Islet of Langerhans (tissue), 1 donor: ENCODE results near the gene KRTAP4-6.
A peak's percentile ranks its signal among the peaks of the same experiment; 100 is the strongest.
"Not testable (repeated sequence)": the region's sequence is repeated elsewhere in the genome, so short reads cannot be mapped to it uniquely, and the experiment has no call there.

Experiments used
- FAIRE-seq: peaks from one replicate; lab custom pipeline; 2011; peaks lifted over from hg19 to GRCh38; lab: Jason Lieb, UNC

The KRTAP4-6 gene

DNA sequence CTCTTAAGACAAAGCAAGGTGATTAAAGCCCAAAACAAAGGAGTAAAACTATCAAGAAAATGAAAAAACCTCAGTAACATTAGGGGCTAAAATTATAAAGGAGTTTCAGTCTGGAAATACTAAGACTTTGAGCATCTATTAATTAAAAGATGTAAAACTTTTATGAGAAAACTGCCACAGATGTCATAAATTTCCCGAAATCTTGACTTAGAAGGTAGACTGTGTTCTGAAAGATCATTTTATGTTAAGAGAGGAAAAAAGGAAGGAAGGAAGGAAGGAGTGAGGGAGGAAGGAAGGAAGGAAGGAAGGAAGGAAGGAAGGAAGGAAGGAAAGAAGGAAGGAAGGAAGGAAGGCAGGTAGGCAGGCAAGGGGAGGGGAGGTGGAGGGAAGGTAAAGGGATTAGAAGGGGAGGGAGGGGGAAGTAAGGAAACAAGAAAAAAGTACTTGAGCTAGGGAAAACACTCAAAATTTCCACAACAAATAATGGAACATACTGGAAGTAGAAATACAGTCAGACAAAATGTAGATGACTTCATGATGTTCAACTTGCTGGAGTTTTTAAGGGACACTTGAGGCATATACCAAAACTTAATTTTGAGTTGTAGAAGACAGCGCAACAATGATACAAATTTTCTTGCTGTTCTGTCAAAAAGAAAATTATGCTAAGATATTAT is 7.3 kb upstream of the KRTAP4-6 start:
- no peak for FAIRE-seq

DNA sequence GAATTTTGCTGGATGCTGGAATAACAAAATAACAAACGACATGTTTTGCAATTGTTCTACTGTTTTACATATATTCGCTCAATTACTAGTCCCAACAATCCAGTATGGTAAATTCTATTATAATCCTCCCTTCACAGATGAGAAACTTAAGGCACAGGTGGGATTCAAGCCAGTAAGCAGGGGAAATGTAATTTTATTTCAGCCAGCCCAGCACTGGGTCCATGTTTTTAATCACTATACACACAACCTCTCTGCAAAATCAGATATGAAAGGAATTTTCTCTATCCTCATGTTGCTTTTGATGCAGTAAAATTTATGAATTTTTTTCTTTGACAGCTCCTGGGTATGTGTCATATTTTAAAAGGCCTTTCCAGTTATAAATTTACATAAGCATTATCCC is 4.9 kb upstream of the KRTAP4-6 start:
- no peak for FAIRE-seq

DNA sequence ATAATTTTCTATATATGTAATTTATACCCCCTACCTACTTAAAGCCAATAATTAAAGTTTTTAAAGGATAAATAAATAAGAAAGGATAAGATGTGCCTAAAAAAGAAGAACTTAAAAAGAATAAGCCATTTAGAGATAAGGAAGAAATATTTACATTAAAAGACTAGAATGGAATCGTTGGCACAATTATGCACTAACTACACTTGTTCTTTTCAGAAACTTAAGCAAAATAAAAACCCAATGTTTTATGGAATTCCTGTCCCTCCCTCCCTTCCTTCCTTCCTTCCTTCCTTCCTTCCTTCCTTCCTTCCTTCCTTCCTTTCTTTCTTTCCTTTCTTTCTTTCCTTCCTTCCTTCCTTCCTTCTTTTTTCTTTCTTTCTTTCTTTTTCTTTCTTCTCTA is 4.5 kb upstream of the KRTAP4-6 start:
- FAIRE-seq, result no peak

DNA sequence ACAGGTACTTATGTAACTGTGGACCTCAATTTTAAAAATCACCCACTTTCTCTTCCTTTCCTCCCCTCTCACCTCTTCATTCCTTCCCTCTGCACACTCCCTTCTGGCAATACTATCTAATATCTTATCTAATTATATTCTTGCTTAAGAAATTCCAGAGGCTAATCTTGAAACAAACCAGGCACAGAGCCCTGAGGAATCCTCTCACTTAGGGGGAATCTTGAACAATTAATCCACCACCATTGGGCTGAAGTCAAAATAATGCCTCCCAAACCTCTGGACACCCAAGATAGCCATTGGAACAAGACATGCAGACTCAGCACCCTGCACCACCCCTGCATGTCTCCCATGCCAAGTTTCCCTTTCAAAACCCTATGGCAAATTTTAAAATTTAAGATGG is 1.0 kb upstream of the KRTAP4-6 start:
- FAIRE-seq, result no peak

DNA sequence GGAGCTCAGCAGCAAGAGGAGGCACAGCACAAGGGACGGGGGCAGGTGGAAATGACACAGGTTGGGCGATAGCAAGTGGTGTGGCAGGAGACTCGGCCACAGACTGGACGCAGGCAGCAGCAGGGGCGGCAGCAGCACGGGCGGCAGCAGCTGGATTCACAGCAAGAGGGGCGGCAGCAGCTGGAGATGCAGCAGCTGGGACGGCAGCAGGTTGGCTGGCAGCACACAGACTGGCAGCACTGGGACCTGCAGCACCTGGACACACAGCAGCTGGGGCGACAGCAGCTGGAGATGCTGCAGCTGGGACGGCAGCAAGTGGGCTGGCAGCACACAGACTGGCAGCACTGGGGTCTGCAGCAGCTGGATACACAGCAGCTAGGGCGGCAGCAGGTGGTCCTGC is 479 bp downstream of the KRTAP4-6 start:
- not testable (repeated sequence) for FAIRE-seq

DNA sequence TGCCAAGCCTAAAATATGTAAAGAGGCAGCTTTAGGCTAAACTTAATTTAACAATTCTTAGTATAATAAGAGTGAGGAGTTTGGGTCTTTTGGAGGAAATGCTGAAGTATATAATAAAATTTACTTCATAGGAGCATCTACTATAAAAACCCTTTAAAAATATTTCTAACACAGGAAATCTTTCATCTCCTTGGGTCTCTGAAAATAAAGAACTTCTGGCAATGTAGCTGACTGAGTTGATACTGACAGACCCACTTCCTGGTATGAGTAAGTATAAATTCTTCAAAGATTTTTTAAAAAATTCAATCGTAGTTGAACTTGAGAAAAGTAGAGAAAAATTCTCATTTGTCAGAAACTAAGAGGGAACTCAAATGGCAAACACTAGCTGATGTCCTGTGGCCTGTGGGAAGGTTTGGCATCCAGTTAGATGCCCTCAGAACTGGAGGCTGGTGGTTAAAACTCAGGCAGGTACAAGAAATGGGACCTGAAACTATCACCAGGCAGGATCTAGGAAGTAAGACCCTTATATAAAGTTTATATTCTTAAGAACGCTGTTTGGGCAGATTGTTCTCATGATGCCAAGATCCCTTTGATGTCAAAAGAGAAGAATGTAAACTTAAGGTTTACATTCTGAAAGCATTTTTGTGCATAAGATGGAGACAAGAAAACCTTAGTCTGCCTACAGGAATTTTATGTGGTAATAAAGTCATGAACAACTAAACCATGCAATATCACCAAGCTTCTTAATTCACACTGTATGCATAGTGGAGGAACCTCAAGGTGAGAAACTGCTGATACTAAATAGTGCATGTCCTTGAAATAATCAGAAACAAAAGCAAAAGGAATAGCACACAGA is 6.2 kb downstream of the KRTAP4-6 start:
- FAIRE-seq, result no peak

DNA sequence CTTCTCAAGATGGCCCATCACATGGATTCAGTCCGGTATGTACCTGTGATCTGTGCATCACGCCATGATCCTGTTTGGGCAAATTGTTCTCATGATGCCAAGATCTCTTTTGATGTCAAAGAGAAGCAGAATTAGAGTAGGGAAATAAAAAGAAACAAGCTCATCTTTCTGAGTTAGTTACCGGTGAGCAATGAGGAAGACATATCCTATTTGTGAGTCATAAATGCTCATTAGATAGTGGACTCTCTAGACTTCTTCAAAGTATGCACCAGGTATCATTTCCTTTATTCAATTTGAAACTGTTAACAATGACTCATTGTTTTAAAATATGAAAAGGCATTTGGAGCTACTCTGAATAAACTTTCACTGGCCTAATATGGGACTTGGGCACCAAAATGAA is 8.4 kb downstream of the KRTAP4-6 start:
- no peak for FAIRE-seq

DNA sequence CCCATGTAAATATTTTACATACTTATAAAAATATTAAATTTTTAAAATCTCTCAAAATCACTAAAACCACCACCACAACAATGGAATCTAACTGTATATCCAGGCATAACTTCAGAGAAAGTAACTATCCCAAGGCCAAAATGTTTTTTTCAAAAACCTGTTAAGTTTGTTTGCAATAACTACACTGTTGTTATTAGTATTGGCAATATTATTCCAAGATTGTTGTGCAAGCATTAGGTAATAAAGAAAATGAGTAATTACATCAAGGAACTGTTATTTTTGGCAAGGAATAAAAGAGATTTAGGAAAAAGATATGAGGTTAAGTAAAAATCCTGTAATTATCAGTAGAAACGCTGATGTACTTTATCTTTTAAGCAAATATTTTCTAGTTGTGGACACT is 13.0 kb downstream of the KRTAP4-6 start:
- no peak for FAIRE-seq

DNA sequence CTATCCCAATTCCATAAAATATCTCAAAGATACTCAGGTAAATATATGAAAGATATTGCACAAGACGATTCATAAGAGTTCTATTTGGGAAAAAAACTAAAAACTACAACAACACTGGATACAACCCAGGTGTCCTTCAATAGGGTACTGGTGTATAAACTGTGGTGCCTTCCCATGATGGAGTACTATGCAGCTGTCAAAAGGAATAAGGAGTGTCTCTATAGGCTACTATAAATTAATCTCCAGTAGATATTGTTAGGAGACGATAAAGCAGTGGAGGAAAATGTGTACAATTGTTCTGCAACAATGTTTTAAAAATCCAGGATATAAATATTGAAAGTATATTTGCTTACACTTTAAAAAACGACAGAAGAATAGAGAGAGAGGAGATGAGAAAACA is 13.9 kb downstream of the KRTAP4-6 start:
- no peak for FAIRE-seq

DNA sequence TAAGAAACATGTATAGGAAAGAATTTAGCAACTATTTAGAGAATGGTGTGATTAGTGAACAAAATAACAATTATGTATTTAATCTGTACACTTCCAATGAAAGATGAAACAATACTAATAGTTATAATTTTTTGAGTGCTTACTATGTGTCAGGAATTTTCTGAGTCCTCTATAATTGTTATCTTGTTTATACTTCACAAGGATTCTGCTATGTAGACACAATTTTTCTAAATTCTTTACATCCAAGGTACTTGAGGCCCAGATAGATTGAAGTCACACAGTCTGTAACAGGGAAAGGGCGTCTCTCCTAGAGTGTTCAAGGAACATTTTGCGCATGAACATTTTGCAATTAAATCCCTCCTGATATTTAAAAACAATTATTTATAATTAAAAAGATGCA is 15.3 kb downstream of the KRTAP4-6 start:
- FAIRE-seq, result no peak

DNA sequence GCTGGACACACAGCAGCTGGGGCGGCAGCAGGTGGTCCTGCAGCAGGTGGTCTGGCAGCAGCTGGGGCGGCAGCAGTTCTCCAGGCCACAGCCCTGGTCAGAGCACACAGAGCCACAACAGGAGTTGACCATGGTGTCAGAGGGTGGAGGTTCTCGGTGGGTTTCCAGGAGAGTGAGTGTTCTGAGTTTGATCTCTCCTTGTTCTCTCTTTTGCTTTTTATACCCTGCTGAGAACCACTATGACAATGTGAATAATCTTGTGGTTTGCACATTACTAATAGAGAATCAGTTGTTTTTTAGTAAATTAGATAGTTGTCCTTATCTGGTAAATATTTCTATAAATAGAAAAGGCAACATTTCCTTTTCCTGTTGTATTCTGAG is 16.4 kb downstream of the KRTAP4-6 start, which contains the start of gene KRTAP4-12:
TSS of gene KRTAP4-12 (minus strand) at position 192 of the 381 bp plus-strand sequence. CDS start at position 132, 60 bp downstream.
- not testable (repeated sequence) for FAIRE-seq

DNA sequence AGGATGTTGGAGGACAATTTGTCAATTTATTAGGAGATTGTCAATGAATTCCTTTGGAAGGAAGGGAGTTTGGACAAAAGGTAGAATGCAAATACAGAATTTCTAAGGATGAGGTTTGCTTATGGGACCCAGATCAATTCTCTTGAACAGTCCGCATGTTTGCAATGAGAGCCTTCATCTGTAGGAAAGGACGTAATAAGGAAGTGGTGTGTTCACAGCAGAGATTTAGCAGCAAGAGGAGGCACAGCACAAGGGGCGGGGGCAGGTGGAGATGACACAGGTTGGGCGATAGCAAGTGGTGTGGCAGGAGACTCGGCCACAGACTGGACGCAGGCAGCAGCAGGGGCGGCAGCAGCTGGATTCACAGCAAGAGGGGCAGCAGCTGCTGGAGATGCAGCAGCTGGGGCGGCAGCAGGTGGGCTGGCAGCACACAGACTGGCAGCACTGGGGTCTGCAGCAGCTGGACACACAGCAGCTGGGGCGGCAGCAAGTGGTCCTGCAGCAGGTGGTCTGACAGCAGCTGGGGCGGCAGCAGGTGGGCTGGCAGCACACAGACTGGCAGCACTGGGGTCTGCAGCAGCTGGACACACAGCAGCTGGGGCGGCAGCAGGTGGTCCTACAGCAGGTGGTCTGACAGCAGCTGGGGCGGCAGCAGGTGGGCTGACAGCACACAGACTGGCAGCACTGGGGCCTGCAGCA is 16.9 kb downstream of the KRTAP4-6 start:
- not testable (repeated sequence) for FAIRE-seq

DNA sequence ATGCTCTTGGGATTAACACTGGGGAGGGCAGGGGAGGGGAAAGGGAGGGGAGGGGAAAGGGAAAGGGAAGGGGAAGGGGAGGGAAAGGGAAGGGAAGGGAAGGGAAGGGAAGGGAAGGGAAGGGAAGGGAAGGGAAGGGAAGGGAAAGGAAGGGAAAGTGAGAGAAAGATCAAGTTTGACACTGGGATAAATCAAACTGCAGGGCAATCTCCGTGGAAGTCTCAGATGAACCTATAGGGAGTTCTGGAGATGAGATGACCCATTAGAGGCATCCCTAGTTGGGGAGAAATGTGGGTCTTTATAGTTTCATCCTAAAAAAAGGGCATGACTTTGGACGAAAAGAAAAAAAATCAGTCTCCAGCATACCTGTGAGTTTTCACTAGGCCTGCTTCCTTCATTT is 18.6 kb downstream of the KRTAP4-6 start:
- no peak for FAIRE-seq

DNA sequence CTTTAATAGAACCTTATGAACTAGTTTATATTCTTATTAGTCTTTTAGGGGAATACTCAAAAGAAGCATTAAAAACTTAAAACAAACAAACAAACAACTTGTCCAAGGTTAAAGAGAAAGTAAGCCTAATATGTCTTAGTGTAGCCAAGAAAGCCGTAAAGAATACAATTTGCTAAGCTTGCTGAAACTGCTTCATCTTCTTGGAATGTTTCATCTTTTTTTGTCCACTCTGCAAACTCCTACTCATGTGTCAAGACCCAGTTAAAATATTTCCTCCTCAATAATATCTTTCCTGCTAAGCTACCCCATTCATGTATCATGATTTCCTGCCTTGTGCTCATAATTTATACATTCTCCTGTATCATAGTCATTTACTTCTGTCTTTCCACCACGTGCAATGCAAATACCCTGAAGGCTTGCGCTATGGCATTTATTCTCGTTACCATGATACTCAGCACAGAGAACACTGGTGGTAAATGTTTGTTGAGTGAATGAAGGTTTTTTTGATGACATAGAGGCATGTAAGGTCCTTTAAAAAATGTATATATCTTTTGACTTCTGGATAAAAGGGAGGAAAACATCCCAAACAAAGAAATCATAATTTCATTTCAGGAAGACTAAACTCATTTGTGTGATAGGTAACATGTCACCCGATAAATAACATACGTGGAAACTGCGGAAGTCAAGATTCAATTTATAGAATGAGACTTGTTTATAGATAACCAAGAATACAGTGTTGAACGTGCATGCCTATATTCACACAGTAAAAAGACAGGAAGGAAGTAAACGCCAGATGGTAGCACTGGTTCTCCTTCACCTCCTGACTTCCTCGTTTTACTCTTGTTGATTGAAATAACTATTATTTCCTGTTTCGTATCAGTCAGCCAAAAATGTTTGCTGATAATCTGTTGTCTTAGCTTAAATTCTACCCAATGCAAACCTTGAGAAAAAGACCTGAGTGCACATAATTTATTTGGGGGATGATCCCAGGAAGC is 20.4 kb downstream of the KRTAP4-6 start:
- not testable (repeated sequence) for FAIRE-seq

DNA sequence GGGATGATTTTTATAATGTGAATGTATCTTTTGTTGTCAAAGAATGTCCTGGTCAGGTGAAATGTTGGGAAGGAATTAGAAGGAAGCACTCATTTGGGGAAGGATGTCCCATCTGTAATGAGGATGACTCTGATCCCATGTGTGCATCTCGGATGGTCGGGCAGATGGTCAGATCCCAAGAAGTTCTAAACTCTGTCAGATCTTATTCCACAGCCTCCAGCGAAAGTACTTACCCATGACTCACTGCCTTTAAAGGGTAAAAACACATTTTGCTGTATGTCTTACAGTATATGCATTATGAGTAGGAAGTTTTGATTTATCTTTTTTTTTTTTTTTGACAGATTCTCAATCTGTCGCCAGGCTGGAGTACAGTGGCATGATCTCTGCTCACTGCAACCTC is 21.6 kb downstream of the KRTAP4-6 start:
- FAIRE-seq, result no peak

DNA sequence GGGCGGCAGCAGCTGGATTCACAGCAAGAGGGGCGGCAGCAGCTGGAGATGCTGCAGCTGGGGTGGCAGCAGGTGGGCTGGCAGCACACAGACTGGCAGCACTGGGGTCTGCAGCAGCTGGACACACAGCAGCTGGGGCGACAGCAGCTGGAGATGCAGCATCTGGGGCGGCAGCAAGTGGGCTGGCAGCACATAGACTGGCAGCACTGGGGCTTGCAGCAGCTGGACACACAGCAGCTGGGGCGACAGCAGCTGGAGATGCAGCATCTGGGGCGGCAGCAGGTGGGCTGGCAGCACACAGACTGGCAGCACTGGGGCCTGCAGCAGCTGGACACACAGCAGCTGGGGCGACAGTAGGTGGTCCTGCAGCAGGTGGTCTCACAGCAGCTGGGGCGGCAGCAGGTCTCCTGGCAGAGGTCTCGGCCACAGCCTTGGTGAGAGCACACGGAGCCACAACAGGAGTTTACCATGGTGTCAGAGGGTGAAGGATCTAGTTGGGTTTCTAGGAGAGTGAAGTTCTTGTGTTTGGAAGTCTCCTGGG is 22.4 kb downstream of the KRTAP4-6 start, which contains the start of gene KRTAP4-11:
TSS of gene KRTAP4-11 (minus strand) at position 528 of the 541 bp plus-strand sequence. CDS start at position 470, 58 bp downstream.
- not testable (repeated sequence) for FAIRE-seq

DNA sequence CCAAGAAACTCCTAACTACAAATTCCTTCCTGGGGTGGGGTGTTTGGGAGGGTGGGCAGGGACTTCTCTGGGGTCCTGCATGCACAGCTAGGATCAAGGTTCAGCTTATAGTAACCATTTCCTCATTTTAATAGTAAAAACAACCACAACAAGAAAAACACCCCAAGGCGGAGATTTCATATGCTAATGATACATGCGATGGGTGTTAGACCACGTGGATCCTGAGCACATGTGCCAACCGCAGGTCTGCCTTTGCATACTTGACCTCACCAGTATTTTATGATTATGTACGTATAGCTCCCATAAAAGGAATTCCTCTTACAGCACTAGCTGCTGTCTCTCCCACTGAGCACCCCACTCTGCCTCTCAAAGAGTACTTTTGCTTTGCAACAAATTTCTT is 24.0 kb downstream of the KRTAP4-6 start:
- FAIRE-seq, result no peak

DNA sequence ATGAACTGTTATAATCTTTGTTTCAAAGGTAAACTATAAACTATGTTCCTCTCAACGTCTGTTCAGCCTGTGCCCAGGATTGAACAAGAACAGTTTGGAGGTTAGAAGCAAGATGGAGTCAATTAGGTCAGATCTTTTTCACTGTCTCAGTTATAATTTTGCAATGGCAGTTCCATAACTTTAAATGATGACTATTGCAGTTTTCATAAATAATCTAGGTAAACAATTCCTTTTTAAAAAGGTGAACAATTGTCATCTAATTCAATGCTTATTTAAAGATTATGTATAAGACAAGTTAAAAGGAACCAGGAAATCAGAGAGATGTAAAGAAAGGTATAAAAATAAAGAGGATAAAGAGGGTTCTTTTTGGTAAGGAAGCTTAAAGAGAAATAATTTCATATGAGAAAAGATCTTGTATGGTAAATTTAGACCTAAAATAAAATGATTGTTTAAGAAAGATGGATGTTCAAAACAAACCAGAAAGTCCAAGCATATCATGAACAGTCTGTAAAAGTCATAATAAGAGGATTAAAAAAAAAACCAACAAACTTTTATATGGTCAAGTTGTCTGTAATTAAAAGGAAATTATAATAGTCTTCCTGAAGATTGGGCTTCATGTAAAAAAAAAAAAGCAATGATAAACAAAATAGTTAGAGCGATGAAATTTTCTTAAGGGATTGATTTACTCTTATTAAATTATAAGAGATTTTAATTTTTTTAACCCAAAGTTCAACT is 29.0 kb downstream of the KRTAP4-6 start:
- FAIRE-seq, result peak; percentile 43

DNA sequence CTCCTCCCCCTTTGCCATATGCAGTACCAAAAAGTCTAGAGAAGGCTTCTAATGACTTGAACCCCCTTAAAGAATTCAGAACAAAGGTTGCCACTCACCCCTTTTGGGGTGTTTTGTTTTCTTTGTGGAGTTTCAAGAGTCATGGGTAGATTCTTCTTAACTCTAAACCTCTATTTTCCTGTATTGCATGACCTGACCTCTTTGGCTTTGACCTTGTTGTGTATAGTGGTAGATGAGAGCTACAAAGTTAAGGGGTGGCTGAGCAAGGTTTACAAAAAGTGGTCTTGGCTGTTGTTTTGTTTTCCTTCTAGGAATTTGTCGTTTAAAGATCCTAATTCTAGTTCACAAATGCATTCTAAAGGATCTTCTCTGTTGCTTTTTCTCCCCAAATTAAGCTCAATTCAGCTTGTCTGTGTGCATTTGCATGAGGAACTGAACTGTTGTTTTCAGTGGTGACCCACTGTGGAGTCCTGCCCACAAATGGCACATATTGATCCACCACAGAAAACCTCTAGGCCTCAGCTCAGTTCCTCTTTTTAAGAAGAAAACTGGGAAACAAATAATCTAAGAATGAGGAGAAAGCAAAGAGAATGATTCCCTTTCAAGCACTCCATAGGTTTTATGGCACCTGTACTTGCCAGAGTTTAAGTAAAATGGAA is 31.5 kb downstream of the KRTAP4-6 start:
- FAIRE-seq, result not testable (repeated sequence)

DNA sequence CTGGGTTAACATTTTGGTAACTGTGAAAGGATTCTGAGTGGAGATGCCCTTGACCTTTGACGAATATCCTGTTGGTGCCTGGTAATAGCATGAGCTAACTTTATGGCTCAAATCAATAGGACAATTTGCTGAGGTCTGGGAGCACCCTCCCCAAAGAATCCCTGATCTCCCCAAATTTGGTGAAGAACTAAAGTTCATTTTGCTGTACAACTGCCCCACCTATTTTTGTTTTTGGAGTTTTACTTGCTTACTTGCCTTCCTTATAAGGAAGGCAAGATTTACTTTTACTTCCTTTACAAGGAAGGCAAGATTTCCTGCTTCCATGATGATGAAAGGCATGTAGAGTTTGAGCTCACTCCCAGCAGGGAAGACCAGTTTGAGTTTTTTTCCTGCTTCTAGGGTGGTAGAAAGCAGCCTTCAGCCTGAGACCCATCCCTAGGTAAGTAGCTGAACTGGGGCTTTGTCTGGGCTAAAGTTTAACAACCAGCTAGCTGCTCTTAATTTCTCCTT is 32.3 kb downstream of the KRTAP4-6 start:
- no peak for FAIRE-seq
